IPS DF 6.9 (cell line): ENCODE results near the gene USP49.
"Not testable (repeated sequence)": the region's sequence is repeated elsewhere in the genome, so short reads cannot be mapped to it uniquely, and the experiment has no call there.

ENCODE experiments used
- DNase-seq: peaks from one replicate; pipeline ENCODE4 v3.0.0-alpha.2; 2013; ENCODE audit warnings: low read depth, low spot score
- H3K27ac ChIP-seq: one replicate; pipeline ENCODE4 v1.5.1; 2013; ENCODE audit warnings: low read length, control low read depth
- H3K27me3 ChIP-seq: 2 replicates; pipeline ENCODE4 v1.6.1; 2013; ENCODE audit warnings: mild to moderate bottlenecking, low read length; ENCODE audit not compliant: control insufficient read depth, insufficient read depth
- H3K36me3 ChIP-seq: 2 replicates; pipeline ENCODE4 v1.6.1; 2013; ENCODE audit warnings: low read length; ENCODE audit not compliant: control insufficient read depth, insufficient read depth
- H3K4me1 ChIP-seq: 2 replicates; pipeline ENCODE4 v1.6.1; 2013; ENCODE audit warnings: low read length; ENCODE audit not compliant: control insufficient read depth, insufficient read depth
- H3K4me3 ChIP-seq: 2 replicates; pipeline ENCODE4 v1.5.1; 2013; ENCODE audit warnings: mild to moderate bottlenecking, low read length
- H3K9me3 ChIP-seq: 2 replicates; pipeline ENCODE4 v1.6.1; 2013; ENCODE audit warnings: low read length, inconsistent platforms; ENCODE audit not compliant: control insufficient read depth, insufficient read depth
- WGBS: extraction: QIAGEN DNeasy Blood & Tissue Kit; methylation state at CpG from one replicate; pipeline ENCODE4 v1.1.7; 2013; ENCODE audit warnings: mixed read lengths, missing lambda C conversion rate; ENCODE audit not compliant: insufficient read length, insufficient coverage; 5-methylcytosine and 5-hydroxymethylcytosine counted together

USP49 gene

DNA sequence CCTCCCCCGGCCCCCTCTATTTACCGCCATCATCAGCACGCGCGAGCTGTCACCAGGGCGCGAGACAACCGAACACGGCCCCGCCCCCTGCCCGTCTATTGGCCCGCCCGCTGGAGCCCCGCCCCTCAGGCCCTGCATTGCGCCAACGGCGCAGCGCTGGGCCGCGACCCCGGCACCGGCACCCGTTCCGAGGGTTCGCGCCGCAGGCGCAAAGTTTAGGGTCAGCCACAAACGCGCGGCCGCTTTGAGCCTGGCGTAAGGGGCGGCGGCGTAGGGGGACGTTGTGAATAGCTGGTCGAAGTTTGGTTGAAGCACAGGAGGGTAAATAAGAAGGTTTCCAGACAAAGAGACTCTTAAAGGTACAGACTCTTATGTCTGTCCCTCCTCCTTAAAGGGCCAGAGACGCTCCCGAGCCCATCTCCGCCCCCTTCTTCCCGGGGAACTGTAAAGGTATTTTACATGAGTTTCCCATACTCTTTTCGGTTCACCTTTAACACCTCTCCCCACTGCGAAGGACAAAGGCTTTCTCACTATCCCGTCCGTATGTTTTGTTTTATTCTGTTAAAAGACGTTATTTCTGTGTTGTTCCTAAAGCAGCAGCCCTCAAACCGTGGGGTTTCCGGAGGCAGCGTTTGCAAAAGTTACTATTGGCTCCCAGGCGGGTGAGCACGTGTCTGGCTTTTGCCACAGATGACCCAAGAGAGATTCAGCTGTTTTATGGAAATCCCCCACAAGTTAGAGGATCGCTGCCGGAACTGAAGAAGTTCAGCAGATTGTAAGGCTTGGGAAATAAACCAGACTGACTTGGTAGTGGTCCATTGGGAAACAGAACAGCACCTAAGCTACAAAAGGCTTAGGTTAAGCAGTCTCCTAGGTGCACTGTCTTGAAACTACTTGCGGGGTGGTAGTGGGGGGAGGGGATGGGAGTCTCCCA is at the start of gene USP49:
USP49 (minus strand) TSS at position 76 of the 934 bp plus-strand sequence. CDS start 88,392 bp downstream, outside the sequence.
- H3K9me3 ChIP-seq: no peaks in the 10 kb centered on the region
- H3K27ac ChIP-seq: no peak within 1 kb of the TSS
- no peaks in the 10 kb centered on the region for H3K27me3 ChIP-seq
- H3K36me3 ChIP-seq: no peaks in the 10 kb centered on the region
- peak; percentile 67 for DNase-seq
- H3K4me3 ChIP-seq: peak within 1 kb of the TSS; percentile 76; the same call in 1 of the 2 replicates
- H3K4me1 ChIP-seq: peaks cover 3% of the 10 kb centered on the region; the same call in 1 of the 2 replicates
- no CpG with 5 or more reads among the region's 55 CpGs for WGBS

DNA sequence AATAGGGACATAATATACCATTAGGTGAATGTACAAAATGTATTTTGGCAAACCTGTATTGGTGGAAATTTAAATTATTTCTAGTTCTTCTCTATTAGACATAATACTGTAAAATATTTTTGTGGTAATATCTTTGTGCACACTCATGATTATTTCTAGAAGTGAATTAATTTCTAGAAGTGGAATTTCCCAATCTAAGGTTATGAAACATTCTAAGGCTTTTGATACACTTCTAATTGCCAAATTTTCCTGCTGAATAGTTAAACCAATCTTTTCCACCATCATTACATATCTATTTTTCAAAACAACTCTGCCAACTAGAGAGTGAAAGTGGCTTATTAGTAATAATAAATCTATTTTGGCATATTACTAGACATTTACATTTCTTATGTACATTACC is 48.3 kb upstream of the USP49 start:
- Histone ChIP-seq H3K4me1 (peaks cover 14% of the 10 kb centered on the region), H3K36me3 (no peaks in the 10 kb centered on the region), H3K27me3 (no peaks in the 10 kb centered on the region), H3K27ac (no peak overlapping the region), H3K4me3 (no peak overlapping the region), H3K9me3 (no peaks in the 10 kb centered on the region)
- DNase-seq: no peak

DNA sequence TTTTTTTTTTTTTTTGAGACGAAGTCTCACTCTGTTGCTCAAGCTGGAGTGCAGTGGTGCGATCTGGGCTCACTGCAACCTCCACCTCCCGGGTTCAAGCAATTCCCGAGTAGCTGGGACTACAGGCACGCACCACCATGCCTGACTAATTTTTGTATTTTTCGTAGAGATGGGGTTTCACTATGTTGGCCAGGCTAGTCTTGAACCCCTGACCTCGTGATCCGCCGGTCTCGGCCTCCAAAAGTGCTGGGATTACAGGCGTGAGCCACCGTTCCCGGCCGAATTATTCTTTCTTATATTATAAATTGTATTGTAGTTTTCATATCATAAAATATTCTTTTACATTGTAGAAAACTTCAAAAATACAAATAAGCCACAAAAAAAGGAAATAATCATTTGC is 47.7 kb upstream of the USP49 start:
- H3K4me3 ChIP-seq, H3K9me3 ChIP-seq, H3K27ac ChIP-seq, DNase-seq, H3K27me3 ChIP-seq, H3K36me3 ChIP-seq: not testable (repeated sequence)
- peaks cover 14% of the 10 kb centered on the region for H3K4me1 ChIP-seq
- no CpG with 5 or more reads among the region's 14 CpGs for WGBS

DNA sequence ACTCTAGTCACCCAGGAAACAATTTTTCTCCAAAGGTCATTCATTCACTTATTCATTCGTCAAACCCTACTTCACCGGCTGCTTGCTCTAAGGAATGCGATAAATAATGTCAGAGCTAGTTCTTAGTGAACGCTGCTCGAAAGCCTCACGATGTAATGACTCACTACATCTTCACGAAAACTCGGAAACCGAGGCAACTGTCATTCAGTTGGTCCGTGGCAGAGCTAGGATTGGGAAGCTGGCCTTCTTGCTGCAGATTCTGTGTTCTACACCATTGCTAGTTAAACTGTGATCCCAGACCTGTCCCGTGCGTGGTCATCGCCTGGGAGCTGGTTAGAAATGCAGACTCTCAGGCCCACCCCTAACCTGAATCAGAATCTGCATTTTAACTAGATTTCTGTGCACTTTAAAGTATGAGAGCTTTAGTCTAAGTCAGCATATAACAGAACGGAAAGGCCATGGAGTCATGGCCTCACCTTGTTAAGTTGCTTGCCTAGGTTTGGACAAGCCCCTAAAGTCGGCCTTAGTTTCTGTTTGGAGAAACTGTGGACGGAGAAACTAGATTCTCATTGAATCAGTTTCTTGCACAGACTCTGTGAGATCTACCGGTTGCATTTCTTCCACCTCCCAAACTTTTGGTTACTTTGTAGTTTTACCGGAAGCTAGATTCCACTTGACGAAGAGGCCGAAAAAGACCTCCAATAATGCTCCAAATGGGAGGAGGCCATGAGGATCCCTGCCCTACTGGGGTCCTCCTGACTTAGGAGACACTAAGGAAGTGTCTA is 47.1 kb upstream of the USP49 start:
- H3K27me3 ChIP-seq: no peaks in the 10 kb centered on the region
- H3K36me3 ChIP-seq: no peaks in the 10 kb centered on the region
- no peak overlapping the region for H3K27ac ChIP-seq
- no peaks in the 10 kb centered on the region for H3K9me3 ChIP-seq
- no CpG with 5 or more reads among the region's 20 CpGs for WGBS
- H3K4me1 ChIP-seq: peaks cover 14% of the 10 kb centered on the region
- H3K4me3 ChIP-seq: peak overlapping the region; percentile 71
- no peak for DNase-seq

DNA sequence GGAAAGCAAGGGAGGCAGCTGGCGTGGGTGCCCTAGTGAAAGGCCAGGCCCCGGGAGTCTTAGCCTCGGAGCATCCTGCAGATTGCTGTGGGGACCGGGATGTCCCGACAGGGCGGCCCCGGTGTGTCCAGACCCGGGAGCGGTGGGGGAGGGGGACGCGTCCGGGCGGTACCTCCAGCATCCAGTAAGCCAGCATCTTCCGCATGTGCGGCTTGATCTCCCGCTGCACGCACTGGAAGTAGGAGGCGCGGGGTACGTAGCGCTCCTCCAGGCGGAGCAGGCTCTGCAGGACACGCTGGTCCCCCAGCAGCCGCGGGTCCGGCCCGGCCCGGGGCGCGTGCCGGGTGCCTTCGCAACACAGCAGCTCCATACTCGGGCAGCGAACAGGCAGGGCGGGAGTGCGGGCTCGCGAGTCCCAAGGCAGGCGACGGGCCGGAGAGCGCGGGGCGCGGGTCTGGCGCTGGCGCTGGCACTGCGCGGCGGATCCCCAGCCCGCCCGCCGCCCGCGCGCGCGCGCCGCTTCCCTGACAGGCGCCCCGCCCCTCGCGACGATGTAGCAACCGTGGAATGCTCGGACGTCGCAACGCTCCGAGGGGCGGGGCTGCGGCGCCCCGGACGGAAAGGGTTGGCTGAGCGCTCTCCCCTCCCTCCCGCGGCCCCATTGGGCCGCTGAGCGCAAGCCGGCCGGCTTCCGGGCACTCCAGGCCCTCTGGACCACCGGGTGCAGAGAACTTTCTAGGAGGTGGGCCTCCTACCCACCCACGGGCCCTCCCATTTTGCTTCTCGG is 46.3 kb upstream of the USP49 start, which contains the start of gene CCND3:
CCND3 (minus strand) TSS at position 529 of the 787 bp plus-strand sequence; CDS start at position 370, 159 bp downstream.
- Histone ChIP-seq H3K36me3 (peaks cover 1% of the 10 kb centered on the region; the same call in 1 of the 2 replicates), H3K4me3 (peak within 1 kb of the TSS; percentile 71), H3K4me1 (peaks cover 14% of the 10 kb centered on the region), H3K27me3 (no peaks in the 10 kb centered on the region), H3K9me3 (no peaks in the 10 kb centered on the region), H3K27ac (no peak within 1 kb of the TSS)
- WGBS: no CpG with 5 or more reads among the region's 87 CpGs
- DNase-seq: no peak

DNA sequence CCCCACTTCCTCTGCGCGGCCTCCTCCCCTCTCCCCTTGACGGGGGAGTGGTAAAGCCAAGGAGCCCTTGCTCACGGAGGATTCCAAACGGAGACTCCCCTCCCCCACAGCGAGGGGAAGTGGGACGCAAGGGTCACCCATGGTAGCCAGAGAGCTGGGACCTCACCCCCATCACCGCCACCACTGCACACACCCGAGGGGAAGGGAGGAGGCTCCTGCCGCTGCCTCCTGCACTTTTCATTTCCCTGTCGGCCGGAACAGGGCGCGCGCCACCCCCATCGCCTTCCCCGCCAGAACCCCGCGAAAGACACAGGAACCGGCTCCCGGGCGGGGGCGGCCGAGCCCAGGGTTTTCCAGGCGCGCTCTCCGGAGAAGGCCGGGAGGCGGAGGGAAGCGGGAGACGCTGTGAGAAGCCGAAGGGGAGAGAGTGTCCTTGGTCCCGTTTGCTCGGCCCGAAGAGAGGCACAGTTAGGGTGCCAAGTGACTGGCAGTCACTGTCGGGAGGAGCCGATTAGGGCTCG is 45.6 kb upstream of the USP49 start:
- H3K4me1 ChIP-seq: peaks cover 14% of the 10 kb centered on the region
- DNase-seq: no peak

DNA sequence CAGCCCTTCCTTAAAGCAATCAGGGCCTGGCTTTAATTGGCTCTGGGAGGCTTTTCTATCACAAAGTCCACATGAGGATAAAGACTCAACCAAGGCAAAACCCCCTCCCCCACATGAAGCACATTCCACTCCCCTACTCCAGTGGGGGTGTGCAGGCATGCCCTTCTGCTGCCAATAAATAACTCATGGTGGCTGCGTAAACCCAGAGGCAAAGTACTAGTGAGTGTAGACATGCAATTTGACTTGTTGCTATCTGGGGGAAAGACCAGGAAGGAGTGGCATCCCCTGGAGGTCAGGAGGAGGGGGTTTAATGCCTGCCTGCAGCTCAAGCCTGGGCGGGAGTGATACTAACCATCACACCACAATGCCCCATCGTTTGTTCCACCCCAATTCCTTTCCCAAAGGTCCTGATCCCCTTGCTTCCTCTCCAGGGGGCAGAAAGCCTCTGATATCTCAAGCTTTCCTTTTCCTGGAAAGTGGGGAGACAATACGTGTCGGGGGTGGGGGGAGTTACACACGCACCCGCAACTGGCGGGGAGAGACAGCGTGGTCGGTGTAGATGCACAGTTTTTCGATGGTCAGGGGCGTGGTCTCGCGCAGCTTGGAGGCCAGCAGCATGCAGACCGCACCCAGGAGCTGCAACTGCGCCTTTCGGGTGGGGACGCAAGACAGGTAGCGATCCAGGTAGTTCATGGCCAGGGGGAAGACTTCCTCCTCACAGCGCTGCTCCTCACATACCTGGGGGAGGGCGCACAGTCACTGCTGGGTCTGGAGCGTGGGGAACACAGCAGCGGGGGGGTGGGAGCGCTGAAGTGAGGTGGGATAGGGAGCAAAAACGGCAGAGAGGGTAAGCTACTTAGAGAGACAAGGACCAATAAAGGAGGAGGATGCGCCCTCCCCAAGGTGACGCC is 44.9 kb upstream of the USP49 start:
- Histone ChIP-seq H3K27ac (no peak overlapping the region), H3K4me3 (peak overlapping the region; percentile 71; the same call in 1 of the 2 replicates), H3K9me3 (no peaks in the 10 kb centered on the region), H3K27me3 (no peaks in the 10 kb centered on the region), H3K4me1 (peaks cover 14% of the 10 kb centered on the region), H3K36me3 (peaks cover 4% of the 10 kb centered on the region; the same call in 1 of the 2 replicates)
- DNase-seq: no peak
- WGBS: no CpG with 5 or more reads among the region's 27 CpGs

More for the DNA sequence above, 45.6 kb upstream of the USP49 start:
- H3K27ac ChIP-seq: no peak overlapping the region
- H3K36me3 ChIP-seq: peaks cover 4% of the 10 kb centered on the region; the same call in 1 of the 2 replicates
- H3K27me3 ChIP-seq: no peaks in the 10 kb centered on the region
- peak overlapping the region; percentile 71; the same call in 1 of the 2 replicates for H3K4me3 ChIP-seq
- WGBS: no CpG with 5 or more reads among the region's 38 CpGs
- H3K9me3 ChIP-seq: no peaks in the 10 kb centered on the region

DNA sequence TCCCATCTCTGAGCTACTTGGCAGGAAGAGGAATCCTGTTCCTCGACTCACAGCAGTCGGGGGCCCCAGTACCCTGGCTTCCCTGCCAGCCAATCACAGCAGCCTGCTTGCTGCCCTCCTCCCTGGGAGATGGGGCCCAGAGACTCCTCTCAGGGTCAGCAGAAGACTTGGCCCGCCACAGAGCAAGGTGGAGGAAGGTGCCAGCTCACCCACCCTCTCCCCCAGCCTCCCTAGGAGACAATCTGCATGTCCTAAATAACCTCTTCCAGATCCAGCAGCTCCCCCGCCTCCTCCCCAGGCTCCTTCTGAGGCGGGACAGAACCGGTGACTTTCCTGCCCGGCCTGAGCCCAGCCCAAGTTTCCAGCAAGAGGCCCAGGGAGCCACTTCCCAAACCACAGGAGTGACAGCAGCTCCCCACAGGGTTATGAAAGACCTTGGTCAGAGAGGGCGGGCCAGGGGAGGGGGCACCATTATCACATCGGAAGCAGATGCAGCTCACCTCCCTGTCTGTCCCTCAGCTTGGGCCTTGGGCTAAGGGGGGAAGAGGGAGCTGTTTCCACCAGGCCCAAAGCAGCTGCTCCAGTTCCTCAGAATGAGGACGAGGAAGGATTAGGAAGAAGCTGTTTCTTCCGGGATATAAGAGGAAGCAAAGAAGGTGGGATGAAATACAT is 44.1 kb upstream of the USP49 start:
- Histone ChIP-seq H3K36me3 (peaks cover 4% of the 10 kb centered on the region; the same call in 1 of the 2 replicates), H3K27ac (no peak overlapping the region), H3K9me3 (no peaks in the 10 kb centered on the region), H3K27me3 (no peaks in the 10 kb centered on the region), H3K4me1 (peaks cover 14% of the 10 kb centered on the region), H3K4me3 (no peak overlapping the region)
- no CpG with 5 or more reads among the region's 11 CpGs for WGBS
- no peak for DNase-seq
